WTC11 (cell line): ENCODE measurements around the gene RNF113B. TPM values are rescaled to one million over a fixed set of nuclear protein-coding genes. Genes with fewer than 3 reads are reported as not detected.

ENCODE experiments used
- ATAC-seq: fragments of 200-7000 bp; cut with Tn5 transposase; 2 replicates; pipeline ENCODE4 v1.10.0; 2021; ENCODE audit warnings: mild to moderate bottlenecking, moderate library complexity
- CTCF ChIA-PET: fragments of 300-600 bp; sonication (Branson Sonifier 250); formaldehyde crosslinking; loops from one replicate; lab custom pipeline; 2021; ENCODE audit warnings: antibody characterized with exemption; lab: Charles Lee
- POLR2A ChIA-PET: fragments of 350-600 bp; sonication (Branson Sonifier 250); formaldehyde crosslinking; loops from one replicate; lab custom pipeline; 2021; ENCODE audit warnings: antibody characterized with exemption; lab: Charles Lee
- DNase-seq: peaks from one replicate; pipeline ENCODE4 v3.0.0; 2021; ENCODE audit warnings: low spot score
- H3K27ac Mint-ChIP-seq: 2 replicates; pipeline ENCODE4 v1.8.0; 2021; ENCODE audit warnings: mixed read lengths
- H3K27me3 Mint-ChIP-seq: 2 replicates; pipeline ENCODE4 v1.8.0; 2021; ENCODE audit warnings: low read depth, mild to moderate bottlenecking, moderate library complexity, mixed read lengths
- H3K36me3 Mint-ChIP-seq: 2 replicates; pipeline ENCODE4 v1.8.0; 2021; ENCODE audit warnings: mixed read lengths
- H3K4me1 Mint-ChIP-seq: 2 replicates; pipeline ENCODE4 v1.8.0; 2022; ENCODE audit warnings: mixed read lengths
- H3K4me3 Mint-ChIP-seq: 2 replicates; pipeline ENCODE4 v1.8.0; 2021; ENCODE audit warnings: mild to moderate bottlenecking, moderate library complexity, mixed read lengths
- H3K9me3 Mint-ChIP-seq: 2 replicates; pipeline ENCODE4 v1.8.0; 2021; ENCODE audit warnings: mixed read lengths
- CREB1 ChIP-seq: sonication (generic); formaldehyde crosslinking; IDR thresholded peaks from 2 replicates; pipeline ENCODE4 v1.8.0; 2023; ENCODE audit warnings: mild to moderate bottlenecking, missing genetic modification reagents
- ETV6 ChIP-seq: sonication (generic); formaldehyde crosslinking; IDR thresholded peaks from 2 replicates; pipeline ENCODE4 v1.8.1; 2022; ENCODE audit warnings: mild to moderate bottlenecking, missing genetic modification reagents
- FOXP1 ChIP-seq: sonication (generic); formaldehyde crosslinking; IDR thresholded peaks from 2 replicates; pipeline ENCODE4 v1.8.0; 2022; ENCODE audit warnings: missing genetic modification reagents, mild to moderate bottlenecking, moderate library complexity, borderline replicate concordance
- MXD4 ChIP-seq: fragments of 250-450 bp; sonication (Bioruptor Pico); IDR thresholded peaks from 2 replicates; pipeline ENCODE4 v1.8.0; 2021; ENCODE audit warnings: mild to moderate bottlenecking, moderate library complexity, borderline replicate concordance
- NR3C1 ChIP-seq: sonication (generic); formaldehyde crosslinking; conservative IDR thresholded peaks from 2 replicates; pipeline ENCODE4 v1.8.1; 2023; ENCODE audit warnings: low read depth, mild to moderate bottlenecking, missing genetic modification reagents
- RELA ChIP-seq: sonication (generic); formaldehyde crosslinking; IDR thresholded peaks from 2 replicates; pipeline ENCODE4 v1.8.1; 2022; ENCODE audit warnings: missing genetic modification reagents, mild to moderate bottlenecking, borderline replicate concordance
- SMAD3 ChIP-seq: sonication (generic); formaldehyde crosslinking; IDR thresholded peaks from 2 replicates; pipeline ENCODE4 v1.8.0; 2022; ENCODE audit warnings: missing genetic modification reagents, mild to moderate bottlenecking, borderline replicate concordance
- SMAD4 ChIP-seq: sonication (generic); formaldehyde crosslinking; IDR thresholded peaks from 2 replicates; pipeline ENCODE4 v1.8.0; 2022; ENCODE audit warnings: mild to moderate bottlenecking, missing genetic modification reagents
- SP1 ChIP-seq: sonication (generic); formaldehyde crosslinking; conservative IDR thresholded peaks from 2 replicates; pipeline ENCODE4 v1.8.1; 2022; ENCODE audit warnings: missing genetic modification reagents
- TCF7 ChIP-seq: sonication (generic); formaldehyde crosslinking; IDR thresholded peaks from 2 replicates; pipeline ENCODE4 v1.8.0; 2022; ENCODE audit warnings: mild to moderate bottlenecking, low read depth, missing genetic modification reagents, moderate library complexity
- ZNF232 ChIP-seq: sonication (generic); formaldehyde crosslinking; IDR thresholded peaks from 2 replicates; pipeline ENCODE4 v1.8.0; 2022; ENCODE audit warnings: mild to moderate bottlenecking, missing genetic modification reagents
- ZNF396 ChIP-seq: fragments of 250-450 bp; sonication (Bioruptor Pico); IDR thresholded peaks from 2 replicates; pipeline ENCODE4 v1.8.0; 2021; ENCODE audit warnings: mild to moderate bottlenecking, moderate library complexity, borderline replicate concordance
- ZNF423 ChIP-seq: fragments of 250-450 bp; sonication (Bioruptor Pico); IDR thresholded peaks from 2 replicates; pipeline ENCODE4 v2.1.2; 2022; ENCODE audit warnings: mild to moderate bottlenecking, moderate library complexity
- total RNA-seq: library from RNA; stranded (reverse); gene quantifications from 3 replicates; pipeline ENCODE4 v1.2.3, GENCODE V29; 2021
- TF ChIP-seq, protein P1 (sequence below): sonication (generic); formaldehyde crosslinking; IDR thresholded peaks from 2 replicates; pipeline ENCODE4 v1.8.0; 2022; ENCODE audit warnings: mild to moderate bottlenecking, missing genetic modification reagents
- TF ChIP-seq, protein P2 (sequence below): sonication (generic); formaldehyde crosslinking; IDR thresholded peaks from 2 replicates; pipeline ENCODE4 v1.8.1; 2023; ENCODE audit warnings: mild to moderate bottlenecking, missing genetic modification reagents
- TF ChIP-seq, protein P3 (sequence below): sonication (generic); formaldehyde crosslinking; IDR thresholded peaks from 2 replicates; pipeline ENCODE4 v1.8.1; 2023; ENCODE audit warnings: mild to moderate bottlenecking, moderate library complexity, missing genetic modification reagents
- TF ChIP-seq, protein P4 (sequence below): sonication (generic); formaldehyde crosslinking; IDR thresholded peaks from 2 replicates; pipeline ENCODE4 v1.8.0; 2022; ENCODE audit warnings: mild to moderate bottlenecking, missing genetic modification reagents
- TF ChIP-seq, protein P5 (sequence below): sonication (generic); formaldehyde crosslinking; IDR thresholded peaks from 2 replicates; pipeline ENCODE4 v1.8.0; 2023; ENCODE audit warnings: mild to moderate bottlenecking, missing genetic modification reagents
- TF ChIP-seq, protein P6 (sequence below): sonication (generic); formaldehyde crosslinking; IDR thresholded peaks from 2 replicates; pipeline ENCODE4 v1.8.1; 2022; ENCODE audit warnings: mild to moderate bottlenecking, missing genetic modification reagents, moderate library complexity, borderline replicate concordance
- TF ChIP-seq, protein P7 (sequence below): sonication (generic); formaldehyde crosslinking; IDR thresholded peaks from 2 replicates; pipeline ENCODE4 v1.8.1; 2023; ENCODE audit warnings: mild to moderate bottlenecking, missing genetic modification reagents
- TF ChIP-seq, protein P8 (sequence below): fragments of 200-600 bp; IDR thresholded peaks from 2 replicates; pipeline ENCODE4 v1.8.0; 2022; ENCODE audit warnings: antibody characterized with exemption
- TF ChIP-seq, protein P9 (sequence below): sonication (generic); formaldehyde crosslinking; IDR thresholded peaks from 2 replicates; pipeline ENCODE4 v1.8.0; 2022; ENCODE audit warnings: mild to moderate bottlenecking, missing genetic modification reagents

The RNF113B gene
- total RNA-seq, 1 experiment from 2014 or later: not detected

DNA sequence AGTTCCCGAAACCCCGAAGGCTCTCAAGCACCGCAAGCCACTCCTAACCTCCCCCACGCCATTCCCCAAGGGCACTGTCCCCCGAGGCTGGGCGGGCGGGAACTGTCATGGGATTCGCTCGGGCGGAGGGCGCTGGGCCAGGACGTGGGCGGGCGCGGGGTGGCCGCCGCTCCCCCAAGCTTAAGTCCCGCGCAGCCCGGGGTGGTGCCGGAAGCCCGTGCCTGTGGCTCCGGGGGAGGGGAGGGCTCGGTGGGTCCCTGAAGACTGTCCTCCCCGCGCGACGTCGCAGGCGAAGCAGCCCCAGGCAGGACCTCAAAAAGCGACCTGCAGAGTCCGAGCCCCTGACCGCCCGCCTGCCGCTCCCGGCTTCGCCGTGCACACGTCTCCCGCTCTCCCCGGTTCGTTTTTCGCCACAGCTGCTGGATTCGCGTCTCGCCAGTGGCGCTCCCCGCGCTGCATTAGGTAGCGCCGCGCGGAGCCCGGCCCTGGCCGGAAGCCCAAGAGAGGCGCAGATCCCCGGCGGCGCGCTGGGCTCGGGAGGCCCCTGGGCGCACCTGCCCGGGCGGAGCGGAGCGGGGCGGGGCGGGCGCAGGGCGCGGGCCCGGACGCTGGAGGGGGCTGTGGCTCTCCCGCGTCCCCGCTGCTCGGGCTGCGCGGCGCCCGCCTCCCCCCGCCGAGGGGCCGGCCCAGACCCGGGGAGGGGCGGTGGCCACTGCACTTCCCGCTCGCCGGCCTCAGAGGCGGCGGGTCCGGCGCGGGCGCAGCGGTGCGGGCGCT is 34.5 kb downstream of the RNF113B start, which contains the start of gene FARP1:
FARP1 (plus strand) TSS at position 715 of the 777 bp plus-strand sequence. CDS start 70,149 bp downstream, outside the sequence.
- peaks cover 45% of the 10 kb centered on the region for H3K4me1 Mint-ChIP-seq
- ChIA-PET POLR2A (no interaction called here), CTCF (interaction anchor here (1.5 to 1.7 kb wide), 2 partner anchors 208 to 262 kb away, joined by 3 to 5 read pairs; no protein-coding TSS in a partner anchor)
- no peaks in the 10 kb centered on the region for H3K9me3 Mint-ChIP-seq
- peak within 1 kb of the TSS; percentile 88 for H3K4me3 Mint-ChIP-seq
- peaks cover 30% of the 10 kb centered on the region for H3K27me3 Mint-ChIP-seq
- DNase-seq (peak; percentile 79), ATAC-seq (peak; percentile 80)
- no peaks in the 10 kb centered on the region for H3K36me3 Mint-ChIP-seq
- no peak within 1 kb of the TSS for H3K27ac Mint-ChIP-seq
- TF ChIP-seq, protein P1, sequence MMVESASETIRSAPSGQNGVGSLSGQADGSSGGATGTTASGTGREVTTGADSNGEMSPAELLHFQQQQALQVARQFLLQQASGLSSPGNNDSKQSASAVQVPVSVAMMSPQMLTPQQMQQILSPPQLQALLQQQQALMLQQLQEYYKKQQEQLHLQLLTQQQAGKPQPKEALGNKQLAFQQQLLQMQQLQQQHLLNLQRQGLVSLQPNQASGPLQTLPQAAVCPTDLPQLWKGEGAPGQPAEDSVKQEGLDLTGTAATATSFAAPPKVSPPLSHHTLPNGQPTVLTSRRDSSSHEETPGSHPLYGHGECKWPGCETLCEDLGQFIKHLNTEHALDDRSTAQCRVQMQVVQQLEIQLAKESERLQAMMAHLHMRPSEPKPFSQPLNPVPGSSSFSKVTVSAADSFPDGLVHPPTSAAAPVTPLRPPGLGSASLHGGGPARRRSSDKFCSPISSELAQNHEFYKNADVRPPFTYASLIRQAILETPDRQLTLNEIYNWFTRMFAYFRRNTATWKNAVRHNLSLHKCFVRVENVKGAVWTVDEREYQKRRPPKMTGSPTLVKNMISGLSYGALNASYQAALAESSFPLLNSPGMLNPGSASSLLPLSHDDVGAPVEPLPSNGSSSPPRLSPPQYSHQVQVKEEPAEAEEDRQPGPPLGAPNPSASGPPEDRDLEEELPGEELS (CRISPR knock-in tag): no peak
- TF ChIP-seq, protein P2, sequence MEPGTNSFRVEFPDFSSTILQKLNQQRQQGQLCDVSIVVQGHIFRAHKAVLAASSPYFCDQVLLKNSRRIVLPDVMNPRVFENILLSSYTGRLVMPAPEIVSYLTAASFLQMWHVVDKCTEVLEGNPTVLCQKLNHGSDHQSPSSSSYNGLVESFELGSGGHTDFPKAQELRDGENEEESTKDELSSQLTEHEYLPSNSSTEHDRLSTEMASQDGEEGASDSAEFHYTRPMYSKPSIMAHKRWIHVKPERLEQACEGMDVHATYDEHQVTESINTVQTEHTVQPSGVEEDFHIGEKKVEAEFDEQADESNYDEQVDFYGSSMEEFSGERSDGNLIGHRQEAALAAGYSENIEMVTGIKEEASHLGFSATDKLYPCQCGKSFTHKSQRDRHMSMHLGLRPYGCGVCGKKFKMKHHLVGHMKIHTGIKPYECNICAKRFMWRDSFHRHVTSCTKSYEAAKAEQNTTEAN (CRISPR knock-in tag): no peak
- TF ChIP-seq, protein P3, sequence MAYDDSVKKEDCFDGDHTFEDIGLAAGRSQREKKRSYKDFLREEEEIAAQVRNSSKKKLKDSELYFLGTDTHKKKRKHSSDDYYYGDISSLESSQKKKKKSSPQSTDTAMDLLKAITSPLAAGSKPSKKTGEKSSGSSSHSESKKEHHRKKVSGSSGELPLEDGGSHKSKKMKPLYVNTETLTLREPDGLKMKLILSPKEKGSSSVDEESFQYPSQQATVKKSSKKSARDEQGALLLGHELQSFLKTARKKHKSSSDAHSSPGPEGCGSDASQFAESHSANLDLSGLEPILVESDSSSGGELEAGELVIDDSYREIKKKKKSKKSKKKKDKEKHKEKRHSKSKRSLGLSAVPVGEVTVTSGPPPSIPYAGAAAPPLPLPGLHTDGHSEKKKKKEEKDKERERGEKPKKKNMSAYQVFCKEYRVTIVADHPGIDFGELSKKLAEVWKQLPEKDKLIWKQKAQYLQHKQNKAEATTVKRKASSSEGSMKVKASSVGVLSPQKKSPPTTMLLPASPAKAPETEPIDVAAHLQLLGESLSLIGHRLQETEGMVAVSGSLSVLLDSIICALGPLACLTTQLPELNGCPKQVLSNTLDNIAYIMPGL (CRISPR knock-in tag): peak; percentile 64; the same call in 1 of the 2 replicates
- TF ChIP-seq CREB1 (CRISPR knock-in tag) (no peak), MXD4 (CRISPR knock-in tag) (no peak), FOXP1 (CRISPR knock-in tag) (no peak), SMAD3 (CRISPR knock-in tag) (no peak), NR3C1 (0 out of 2 replicates have a peak, but pooled peaks have one; percentile 16), ZNF396 (CRISPR knock-in tag) (no peak), SMAD4 (CRISPR knock-in tag) (no peak), SP1 (CRISPR knock-in tag) (peak; percentile 87), ZNF423 (CRISPR knock-in tag) (peak; percentile 75), RELA (CRISPR knock-in tag) (peak; percentile 22; the same call in 1 of the 2 replicates), ZNF232 (no peak), ETV6 (CRISPR knock-in tag) (peak; percentile 45; the same call in 1 of the 2 replicates), TCF7 (CRISPR knock-in tag) (no peak)
- TF ChIP-seq, protein P4, sequence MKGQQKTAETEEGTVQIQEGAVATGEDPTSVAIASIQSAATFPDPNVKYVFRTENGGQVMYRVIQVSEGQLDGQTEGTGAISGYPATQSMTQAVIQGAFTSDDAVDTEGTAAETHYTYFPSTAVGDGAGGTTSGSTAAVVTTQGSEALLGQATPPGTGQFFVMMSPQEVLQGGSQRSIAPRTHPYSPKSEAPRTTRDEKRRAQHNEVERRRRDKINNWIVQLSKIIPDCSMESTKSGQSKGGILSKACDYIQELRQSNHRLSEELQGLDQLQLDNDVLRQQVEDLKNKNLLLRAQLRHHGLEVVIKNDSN (CRISPR knock-in tag): 0 out of 2 replicates have a peak, but pooled peaks have one; percentile 32
- TF ChIP-seq, protein P5, sequence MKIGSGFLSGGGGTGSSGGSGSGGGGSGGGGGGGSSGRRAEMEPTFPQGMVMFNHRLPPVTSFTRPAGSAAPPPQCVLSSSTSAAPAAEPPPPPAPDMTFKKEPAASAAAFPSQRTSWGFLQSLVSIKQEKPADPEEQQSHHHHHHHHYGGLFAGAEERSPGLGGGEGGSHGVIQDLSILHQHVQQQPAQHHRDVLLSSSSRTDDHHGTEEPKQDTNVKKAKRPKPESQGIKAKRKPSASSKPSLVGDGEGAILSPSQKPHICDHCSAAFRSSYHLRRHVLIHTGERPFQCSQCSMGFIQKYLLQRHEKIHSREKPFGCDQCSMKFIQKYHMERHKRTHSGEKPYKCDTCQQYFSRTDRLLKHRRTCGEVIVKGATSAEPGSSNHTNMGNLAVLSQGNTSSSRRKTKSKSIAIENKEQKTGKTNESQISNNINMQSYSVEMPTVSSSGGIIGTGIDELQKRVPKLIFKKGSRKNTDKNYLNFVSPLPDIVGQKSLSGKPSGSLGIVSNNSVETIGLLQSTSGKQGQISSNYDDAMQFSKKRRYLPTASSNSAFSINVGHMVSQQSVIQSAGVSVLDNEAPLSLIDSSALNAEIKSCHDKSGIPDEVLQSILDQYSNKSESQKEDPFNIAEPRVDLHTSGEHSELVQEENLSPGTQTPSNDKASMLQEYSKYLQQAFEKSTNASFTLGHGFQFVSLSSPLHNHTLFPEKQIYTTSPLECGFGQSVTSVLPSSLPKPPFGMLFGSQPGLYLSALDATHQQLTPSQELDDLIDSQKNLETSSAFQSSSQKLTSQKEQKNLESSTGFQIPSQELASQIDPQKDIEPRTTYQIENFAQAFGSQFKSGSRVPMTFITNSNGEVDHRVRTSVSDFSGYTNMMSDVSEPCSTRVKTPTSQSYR (CRISPR knock-in tag): peak; percentile 71; the same call in 1 of the 2 replicates
- TF ChIP-seq, protein P6, sequence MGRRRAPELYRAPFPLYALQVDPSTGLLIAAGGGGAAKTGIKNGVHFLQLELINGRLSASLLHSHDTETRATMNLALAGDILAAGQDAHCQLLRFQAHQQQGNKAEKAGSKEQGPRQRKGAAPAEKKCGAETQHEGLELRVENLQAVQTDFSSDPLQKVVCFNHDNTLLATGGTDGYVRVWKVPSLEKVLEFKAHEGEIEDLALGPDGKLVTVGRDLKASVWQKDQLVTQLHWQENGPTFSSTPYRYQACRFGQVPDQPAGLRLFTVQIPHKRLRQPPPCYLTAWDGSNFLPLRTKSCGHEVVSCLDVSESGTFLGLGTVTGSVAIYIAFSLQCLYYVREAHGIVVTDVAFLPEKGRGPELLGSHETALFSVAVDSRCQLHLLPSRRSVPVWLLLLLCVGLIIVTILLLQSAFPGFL (CRISPR knock-in tag): no peak
- TF ChIP-seq, protein P7, sequence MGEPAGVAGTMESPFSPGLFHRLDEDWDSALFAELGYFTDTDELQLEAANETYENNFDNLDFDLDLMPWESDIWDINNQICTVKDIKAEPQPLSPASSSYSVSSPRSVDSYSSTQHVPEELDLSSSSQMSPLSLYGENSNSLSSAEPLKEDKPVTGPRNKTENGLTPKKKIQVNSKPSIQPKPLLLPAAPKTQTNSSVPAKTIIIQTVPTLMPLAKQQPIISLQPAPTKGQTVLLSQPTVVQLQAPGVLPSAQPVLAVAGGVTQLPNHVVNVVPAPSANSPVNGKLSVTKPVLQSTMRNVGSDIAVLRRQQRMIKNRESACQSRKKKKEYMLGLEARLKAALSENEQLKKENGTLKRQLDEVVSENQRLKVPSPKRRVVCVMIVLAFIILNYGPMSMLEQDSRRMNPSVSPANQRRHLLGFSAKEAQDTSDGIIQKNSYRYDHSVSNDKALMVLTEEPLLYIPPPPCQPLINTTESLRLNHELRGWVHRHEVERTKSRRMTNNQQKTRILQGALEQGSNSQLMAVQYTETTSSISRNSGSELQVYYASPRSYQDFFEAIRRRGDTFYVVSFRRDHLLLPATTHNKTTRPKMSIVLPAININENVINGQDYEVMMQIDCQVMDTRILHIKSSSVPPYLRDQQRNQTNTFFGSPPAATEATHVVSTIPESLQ (CRISPR knock-in tag): no peak
- TF ChIP-seq, protein P8, sequence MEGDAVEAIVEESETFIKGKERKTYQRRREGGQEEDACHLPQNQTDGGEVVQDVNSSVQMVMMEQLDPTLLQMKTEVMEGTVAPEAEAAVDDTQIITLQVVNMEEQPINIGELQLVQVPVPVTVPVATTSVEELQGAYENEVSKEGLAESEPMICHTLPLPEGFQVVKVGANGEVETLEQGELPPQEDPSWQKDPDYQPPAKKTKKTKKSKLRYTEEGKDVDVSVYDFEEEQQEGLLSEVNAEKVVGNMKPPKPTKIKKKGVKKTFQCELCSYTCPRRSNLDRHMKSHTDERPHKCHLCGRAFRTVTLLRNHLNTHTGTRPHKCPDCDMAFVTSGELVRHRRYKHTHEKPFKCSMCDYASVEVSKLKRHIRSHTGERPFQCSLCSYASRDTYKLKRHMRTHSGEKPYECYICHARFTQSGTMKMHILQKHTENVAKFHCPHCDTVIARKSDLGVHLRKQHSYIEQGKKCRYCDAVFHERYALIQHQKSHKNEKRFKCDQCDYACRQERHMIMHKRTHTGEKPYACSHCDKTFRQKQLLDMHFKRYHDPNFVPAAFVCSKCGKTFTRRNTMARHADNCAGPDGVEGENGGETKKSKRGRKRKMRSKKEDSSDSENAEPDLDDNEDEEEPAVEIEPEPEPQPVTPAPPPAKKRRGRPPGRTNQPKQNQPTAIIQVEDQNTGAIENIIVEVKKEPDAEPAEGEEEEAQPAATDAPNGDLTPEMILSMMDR: no peak
- TF ChIP-seq, protein P9, sequence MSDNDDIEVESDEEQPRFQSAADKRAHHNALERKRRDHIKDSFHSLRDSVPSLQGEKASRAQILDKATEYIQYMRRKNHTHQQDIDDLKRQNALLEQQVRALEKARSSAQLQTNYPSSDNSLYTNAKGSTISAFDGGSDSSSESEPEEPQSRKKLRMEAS (CRISPR knock-in tag): 0 out of 2 replicates have a peak, but pooled peaks have one; percentile 72
